Mesendoderm (in vitro differentiated cells): ENCODE measurements around the gene ADAMTSL2.

Experiments
- DNase-seq: peaks from one replicate; pipeline ENCODE4 v3.0.0; 2013
- H2AK5ac ChIP-seq: 2 replicates; pipeline ENCODE4 v1.6.1; 2013; ENCODE audit warnings: low read length, inconsistent platforms
- H2BK120ac ChIP-seq: 2 replicates; pipeline ENCODE4 v1.6.1; 2013; ENCODE audit warnings: low read depth, mild to moderate bottlenecking, low read length, moderate library complexity, mixed read lengths
- H2BK15ac ChIP-seq: replicated peaks from 2 replicates; pipeline ENCODE4 v1.6.1; 2013; ENCODE audit warnings: low read depth, mild to moderate bottlenecking, moderate library complexity
- H2BK5ac ChIP-seq: 2 replicates; pipeline ENCODE4 v1.6.1; 2013; ENCODE audit warnings: low read length, inconsistent platforms
- H3K18ac ChIP-seq: 2 replicates; pipeline ENCODE4 v1.6.1; 2013; ENCODE audit warnings: mild to moderate bottlenecking, low read length, mixed read lengths
- H3K23ac ChIP-seq: one replicate; pipeline ENCODE4 v1.6.1; 2013; ENCODE audit warnings: low read length
- H3K27ac ChIP-seq: 2 replicates; pipeline ENCODE4 v1.5.1; 2013; ENCODE audit warnings: low read depth, mild to moderate bottlenecking, inconsistent platforms, low read length, moderate library complexity
- H3K27me3 ChIP-seq: 2 replicates; pipeline ENCODE4 v1.6.1; 2013; ENCODE audit warnings: low read length, control low read depth, mild to moderate bottlenecking, inconsistent platforms; ENCODE audit not compliant: insufficient read depth, poor library complexity
- H3K36me3 ChIP-seq: 2 replicates; pipeline ENCODE4 v1.6.1; 2013; ENCODE audit warnings: low read length, inconsistent platforms; ENCODE audit not compliant: control insufficient read depth, insufficient read depth
- H3K4ac ChIP-seq: one replicate; pipeline ENCODE4 v1.6.1; 2013; ENCODE audit warnings: low read depth, mild to moderate bottlenecking, low read length, moderate library complexity
- H3K4me1 ChIP-seq: 2 replicates; pipeline ENCODE4 v1.6.1; 2013; ENCODE audit warnings: low read depth, low read length, inconsistent platforms; ENCODE audit not compliant: control insufficient read depth
- H3K4me2 ChIP-seq: 2 replicates; pipeline ENCODE4 v1.6.1; 2013; ENCODE audit warnings: low read length
- H3K4me3 ChIP-seq: 2 replicates; pipeline ENCODE4 v1.5.1; 2013; ENCODE audit warnings: mild to moderate bottlenecking, low read length
- H3K56ac ChIP-seq: one replicate; pipeline ENCODE4 v1.6.1; 2013; ENCODE audit warnings: low read length
- H3K79me1 ChIP-seq: 2 replicates; pipeline ENCODE4 v1.6.1; 2013; ENCODE audit warnings: low read length, inconsistent platforms
- H3K79me2 ChIP-seq: 2 replicates; pipeline ENCODE4 v1.6.1; 2013; ENCODE audit warnings: mild to moderate bottlenecking, low read length; ENCODE audit not compliant: control insufficient read depth, insufficient read depth
- H3K9ac ChIP-seq: 2 replicates; pipeline ENCODE4 v1.6.1; 2013; ENCODE audit warnings: low read length, inconsistent platforms
- H4K5ac ChIP-seq: one replicate; pipeline ENCODE4 v1.6.1; 2013; ENCODE audit warnings: low read length
- H4K8ac ChIP-seq: one replicate; pipeline ENCODE4 v1.6.1; 2013; ENCODE audit warnings: low read depth, mild to moderate bottlenecking, control low read depth, low read length, moderate library complexity
- WGBS: extraction: QIAGEN DNeasy Blood & Tissue Kit; methylation state at CpG from one replicate; pipeline ENCODE4 v1.1.7; 2013; ENCODE audit warnings: low lambda C conversion rate, missing lambda C conversion rate; ENCODE audit not compliant: insufficient coverage; ENCODE audit errors: extremely low coverage; 5-methylcytosine and 5-hydroxymethylcytosine counted together

ADAMTSL2 gene

DNA sequence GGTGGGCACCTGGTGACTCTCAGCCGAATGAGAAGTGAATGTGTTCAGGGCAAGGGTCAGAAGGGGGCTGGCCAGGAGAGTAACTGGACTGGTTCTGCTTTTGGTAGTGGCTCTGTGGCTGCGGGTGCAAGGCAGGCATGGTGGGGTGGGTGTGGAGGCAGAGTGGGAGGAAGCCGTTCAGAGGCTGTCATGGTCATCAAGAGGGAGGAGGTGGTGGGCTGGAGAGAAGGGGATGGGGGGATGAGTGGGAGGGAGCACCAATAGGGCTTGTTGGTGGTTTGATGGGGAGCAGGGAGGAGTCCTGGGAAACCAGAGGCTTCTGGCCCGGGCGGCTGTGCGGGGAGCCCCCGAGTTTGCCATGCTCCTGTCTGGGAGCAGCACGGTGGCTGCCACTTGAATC is 61.4 kb downstream of the ADAMTSL2 start:
- Histone ChIP-seq H3K79me1 (no peaks in the 10 kb centered on the region), H4K5ac (no peak overlapping the region), H3K4me2 (no peak overlapping the region), H2BK5ac (no peak overlapping the region), H3K23ac (no peak overlapping the region), H4K8ac (no peak overlapping the region), H3K79me2 (no peaks in the 10 kb centered on the region), H3K4me1 (no peaks in the 10 kb centered on the region), H3K56ac (no peak overlapping the region), H2BK120ac (no peak overlapping the region), H3K4me3 (no peak overlapping the region), H3K4ac (no peak overlapping the region), H3K36me3 (no peaks in the 10 kb centered on the region), H3K27me3 (no peaks in the 10 kb centered on the region), H3K18ac (no peak overlapping the region), H2BK15ac (no peak overlapping the region), H3K9ac (no peak overlapping the region), H2AK5ac (no peak overlapping the region), H3K27ac (no peak overlapping the region)
- whole genome bisulfite sequencing = no CpG with 5 or more reads among the region's 8 CpGs
- no peak for DNase-seq

DNA sequence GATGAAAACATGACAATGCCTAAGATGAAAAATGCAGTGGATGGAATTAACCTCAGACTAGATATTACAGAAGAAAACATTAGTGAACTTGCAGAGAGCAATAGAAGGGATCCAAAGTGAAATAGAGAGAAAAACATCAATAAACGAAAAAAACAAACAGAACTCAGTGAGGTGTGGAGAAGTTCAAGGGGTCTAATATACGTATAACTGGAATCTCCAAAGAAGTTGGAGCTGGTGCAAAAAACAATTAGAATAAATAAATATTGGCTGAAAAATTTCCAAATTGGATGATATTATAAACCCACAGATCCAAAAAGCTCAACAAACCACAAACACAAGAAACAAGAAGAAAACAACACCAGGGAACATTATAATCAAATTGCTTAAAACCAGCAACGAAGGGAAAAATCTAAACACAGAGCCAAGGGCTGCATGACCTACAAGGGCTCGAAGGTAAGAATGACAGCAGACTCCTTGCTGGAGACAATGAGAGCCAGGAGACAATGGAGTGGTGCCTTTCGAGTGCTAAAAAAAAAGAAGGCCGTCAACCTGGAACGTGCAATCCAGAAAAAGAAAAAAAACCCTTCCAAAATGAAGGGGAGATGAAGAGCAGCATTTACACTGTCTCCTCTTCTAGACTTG is 62.9 kb downstream of the ADAMTSL2 start:
- no peak overlapping the region for H3K9ac ChIP-seq
- H3K4me2 ChIP-seq = no peak overlapping the region
- H3K4me3 ChIP-seq = no peak overlapping the region
- peak; percentile 69 for DNase-seq
- H3K27me3 ChIP-seq = no peaks in the 10 kb centered on the region
- no peak overlapping the region for H2AK5ac ChIP-seq
- WGBS = no CpG with 5 or more reads among the region's 7 CpGs
- H2BK5ac ChIP-seq = no peak overlapping the region
- no peaks in the 10 kb centered on the region for H3K36me3 ChIP-seq
- no peaks in the 10 kb centered on the region for H3K4me1 ChIP-seq
- H2BK15ac ChIP-seq = no peak overlapping the region
- no peak overlapping the region for H4K5ac ChIP-seq
- H3K18ac ChIP-seq = no peak overlapping the region
- H3K27ac ChIP-seq = no peak overlapping the region
- no peak overlapping the region for H4K8ac ChIP-seq
- no peaks in the 10 kb centered on the region for H3K79me2 ChIP-seq
- no peak overlapping the region for H3K23ac ChIP-seq
- no peak overlapping the region for H3K4ac ChIP-seq
- no peak overlapping the region for H2BK120ac ChIP-seq
- no peaks in the 10 kb centered on the region for H3K79me1 ChIP-seq
- no peak overlapping the region for H3K56ac ChIP-seq

DNA sequence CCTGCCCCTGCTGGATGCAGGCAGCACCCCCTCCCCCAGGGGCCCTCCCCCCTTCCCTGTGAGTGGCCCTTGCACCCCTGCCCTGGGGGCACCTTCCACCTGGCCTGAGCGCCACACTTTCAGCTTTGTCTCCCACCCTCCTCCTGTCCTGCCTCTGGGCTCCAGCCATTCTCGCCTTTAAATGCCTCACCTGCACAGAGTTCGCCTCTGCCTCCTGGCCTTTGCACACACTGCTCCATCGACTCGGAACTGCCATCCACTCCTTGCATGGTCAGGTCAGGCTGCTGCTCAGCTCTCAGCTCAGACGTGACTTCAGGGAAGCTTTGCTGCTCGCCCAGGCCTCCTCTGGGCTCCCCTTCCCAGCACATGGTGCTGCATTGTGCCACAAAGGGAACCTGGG is 64.5 kb downstream of the ADAMTSL2 start:
- no peak overlapping the region for H2BK5ac ChIP-seq
- H3K79me2 ChIP-seq = no peaks in the 10 kb centered on the region
- no peaks in the 10 kb centered on the region for H3K36me3 ChIP-seq
- H2BK15ac ChIP-seq = no peak overlapping the region
- no peak overlapping the region for H3K9ac ChIP-seq
- no CpG with 5 or more reads among the region's 7 CpGs for WGBS
- H3K4ac ChIP-seq = no peak overlapping the region
- H3K4me2 ChIP-seq = no peak overlapping the region
- no peak overlapping the region for H3K56ac ChIP-seq
- H4K8ac ChIP-seq = no peak overlapping the region
- H3K23ac ChIP-seq = no peak overlapping the region
- no peak overlapping the region for H4K5ac ChIP-seq
- no peak overlapping the region for H3K4me3 ChIP-seq
- H2AK5ac ChIP-seq = no peak overlapping the region
- H3K4me1 ChIP-seq = no peaks in the 10 kb centered on the region
- DNase-seq = no peak
- H3K27me3 ChIP-seq = no peaks in the 10 kb centered on the region
- H3K79me1 ChIP-seq = no peaks in the 10 kb centered on the region
- no peak overlapping the region for H3K18ac ChIP-seq
- no peak overlapping the region for H3K27ac ChIP-seq
- no peak overlapping the region for H2BK120ac ChIP-seq

DNA sequence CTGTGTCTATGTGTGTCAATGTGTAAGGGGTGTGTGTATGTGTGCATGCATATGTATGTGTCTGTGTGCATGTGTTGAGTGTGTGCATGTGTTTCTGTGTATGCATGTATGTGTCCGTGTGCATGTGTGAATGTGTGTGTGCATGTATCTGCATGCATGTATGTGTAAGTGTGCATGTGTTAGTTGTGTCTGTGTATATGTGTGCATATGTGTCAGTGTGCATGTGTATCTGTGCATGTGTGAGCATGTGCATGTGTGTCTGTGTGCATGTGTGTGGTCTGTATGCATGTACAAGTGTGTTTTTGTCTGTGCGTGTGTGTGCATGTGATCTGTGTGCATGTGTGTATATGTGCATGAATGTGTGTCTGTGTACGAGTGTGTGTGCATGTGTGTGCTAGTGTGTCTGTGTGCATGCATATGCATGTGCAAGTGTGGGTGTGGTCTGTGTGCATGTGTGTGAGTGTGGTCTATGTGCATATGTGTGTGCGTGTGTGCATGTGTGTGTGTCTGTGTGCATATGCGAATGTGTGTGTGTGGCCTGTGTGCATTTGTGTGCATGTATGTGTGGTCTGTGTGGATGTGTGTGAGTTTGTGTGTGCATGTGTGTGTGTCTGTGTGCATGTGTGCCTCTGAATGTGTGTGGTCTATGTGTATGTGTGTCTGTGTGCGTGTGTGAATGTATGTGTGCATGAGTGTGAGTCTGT is 65.1 kb downstream of the ADAMTSL2 start:
- Histone ChIP-seq H2BK5ac (no peak overlapping the region), H3K4me1 (no peaks in the 10 kb centered on the region), H3K36me3 (no peaks in the 10 kb centered on the region), H3K4ac (no peak overlapping the region), H3K79me1 (no peaks in the 10 kb centered on the region), H2BK120ac (no peak overlapping the region), H3K9ac (no peak overlapping the region), H4K8ac (no peak overlapping the region), H3K79me2 (no peaks in the 10 kb centered on the region), H3K18ac (no peak overlapping the region), H3K27me3 (no peaks in the 10 kb centered on the region), H3K56ac (no peak overlapping the region), H3K23ac (no peak overlapping the region), H3K4me3 (no peak overlapping the region), H4K5ac (no peak overlapping the region), H2AK5ac (no peak overlapping the region), H3K27ac (no peak overlapping the region), H3K4me2 (no peak overlapping the region), H2BK15ac (no peak overlapping the region)
- no peak for DNase-seq
- no CpG with 5 or more reads among the region's 6 CpGs for WGBS

DNA sequence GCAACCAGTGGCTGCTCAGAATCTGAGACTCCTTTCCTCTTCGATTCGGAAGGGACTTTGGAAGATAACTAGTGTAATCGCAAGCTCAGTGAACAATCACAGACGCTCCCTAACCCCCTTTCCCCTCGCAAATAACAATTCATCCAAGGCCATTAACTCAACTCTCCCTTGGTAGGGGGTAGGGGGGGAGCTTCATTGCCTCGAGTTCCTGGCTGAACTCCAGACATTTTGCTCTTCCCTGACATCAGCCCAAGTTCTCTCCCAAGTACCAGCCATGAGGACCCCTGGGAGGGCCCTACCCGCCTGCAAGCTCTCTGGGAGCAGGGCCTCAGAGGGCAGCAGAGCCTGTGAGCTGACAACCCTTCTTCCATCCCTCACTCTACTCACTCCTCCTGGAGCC is 66.2 kb downstream of the ADAMTSL2 start:
- H3K23ac ChIP-seq = no peak overlapping the region
- H4K5ac ChIP-seq = no peak overlapping the region
- H4K8ac ChIP-seq = no peak overlapping the region
- no peaks in the 10 kb centered on the region for H3K36me3 ChIP-seq
- H3K79me2 ChIP-seq = no peaks in the 10 kb centered on the region
- H3K56ac ChIP-seq = no peak overlapping the region
- H2BK120ac ChIP-seq = no peak overlapping the region
- no peaks in the 10 kb centered on the region for H3K27me3 ChIP-seq
- H2AK5ac ChIP-seq = no peak overlapping the region
- no peak overlapping the region for H3K27ac ChIP-seq
- H3K4me3 ChIP-seq = no peak overlapping the region
- no CpG with 5 or more reads among the region's 7 CpGs for WGBS
- no peak for DNase-seq
- no peaks in the 10 kb centered on the region for H3K79me1 ChIP-seq
- H2BK15ac ChIP-seq = no peak overlapping the region
- no peak overlapping the region for H3K4me2 ChIP-seq
- H3K9ac ChIP-seq = no peak overlapping the region
- no peak overlapping the region for H3K4ac ChIP-seq
- H3K4me1 ChIP-seq = no peaks in the 10 kb centered on the region
- H2BK5ac ChIP-seq = no peak overlapping the region
- H3K18ac ChIP-seq = no peak overlapping the region

DNA sequence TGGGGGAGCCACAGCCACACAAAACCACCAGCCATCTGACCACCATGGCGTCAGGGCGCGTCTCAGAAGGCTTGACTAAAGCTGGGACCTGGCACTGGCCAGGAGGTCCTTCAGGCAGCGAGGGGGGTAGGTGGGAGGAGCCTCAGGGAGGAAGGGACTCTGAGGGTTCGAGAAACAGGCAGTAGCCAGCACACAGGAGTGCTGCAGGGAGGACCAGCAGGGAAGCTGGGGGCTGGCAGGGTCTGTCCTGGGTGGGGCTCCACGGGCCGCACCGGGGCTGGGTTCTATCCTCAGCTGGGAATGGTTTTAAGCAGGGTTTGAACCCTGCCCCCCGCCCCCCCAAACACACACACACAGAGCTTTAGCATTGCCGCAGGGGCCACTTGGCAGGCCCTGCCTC is 67.2 kb downstream of the ADAMTSL2 start:
- Histone ChIP-seq H3K23ac (no peak overlapping the region), H3K79me2 (no peaks in the 10 kb centered on the region), H3K18ac (no peak overlapping the region), H3K56ac (peak overlapping the region; percentile 0), H3K27me3 (no peaks in the 10 kb centered on the region), H2BK15ac (no peak overlapping the region), H4K8ac (no peak overlapping the region), H4K5ac (no peak overlapping the region), H3K4ac (no peak overlapping the region), H3K27ac (no peak overlapping the region), H3K9ac (no peak overlapping the region), H3K79me1 (no peaks in the 10 kb centered on the region), H3K4me1 (no peaks in the 10 kb centered on the region), H3K4me3 (no peak overlapping the region), H2BK120ac (no peak overlapping the region), H3K4me2 (no peak overlapping the region), H3K36me3 (no peaks in the 10 kb centered on the region), H2BK5ac (no peak overlapping the region), H2AK5ac (no peak overlapping the region)
- DNase-seq = no peak
- WGBS = no CpG with 5 or more reads among the region's 10 CpGs
